Tibial nerve (tissue), 4 donors: ENCODE data around the gene ELAC2. TPM values are rescaled to one million over a fixed set of nuclear protein-coding genes. Genes with fewer than 3 reads are reported as not detected.

Source experiments
- DNase-seq, 2 donors: peaks; one replicate each; pipeline ENCODE4 v3.0.0-alpha.2; 2019; ENCODE audit warnings: low spot score in 2 of 2
- H3K27ac ChIP-seq, 4 donors: fragments of 200-600 bp; sonication (generic) in 3 of 4; one replicate each; pipeline ENCODE4 v1.5.1; 2017 to 2019; ENCODE audit warnings: mild to moderate bottlenecking in 1 of 4
- H3K27me3 ChIP-seq, 2 donors: fragments of 200-600 bp; sonication (generic) in 1 of 2; one replicate each; pipeline versions ENCODE4 v1.5.1 to v1.6.0; 2017 to 2019
- H3K36me3 ChIP-seq, 3 donors: fragments of 200-600 bp; sonication (generic); one replicate each; pipeline ENCODE4 v1.5.1; 2018 to 2019
- H3K4me1 ChIP-seq, 4 donors: fragments of 200-600 bp; sonication (generic) in 3 of 4; one replicate each; pipeline ENCODE4 v1.5.1; 2017 to 2019
- H3K4me3 ChIP-seq, 4 donors: fragments of 200-600 bp; sonication (generic) in 3 of 4; one replicate each; pipeline ENCODE4 v1.5.1; 2017 to 2019; ENCODE audit warnings: mild to moderate bottlenecking in 1 of 4, moderate library complexity in 1 of 4
- H3K9me3 ChIP-seq, 4 donors: fragments of 200-600 bp; sonication (generic) in 3 of 4; one replicate each; pipeline ENCODE4 v1.5.1; 2017 to 2019
- CTCF ChIP-seq, 5 experiments: fragments of 200-600 bp in 3 of 5; fragments of 450-650 bp in 2 of 5; sonication (generic) in 3 of 5; IDR thresholded peaks; one replicate each; pipeline ENCODE4 v1.5.1; 2016 to 2019; ENCODE audit warnings: antibody characterized with exemption in 5 of 5, mild to moderate bottlenecking in 3 of 5, moderate library complexity in 2 of 5
- EP300 ChIP-seq, 2 donors: sonication (generic); formaldehyde crosslinking; IDR thresholded peaks; one replicate each; pipeline ENCODE4 v1.6.1; 2017; ENCODE audit warnings: antibody characterized with exemption in 2 of 2, mild to moderate bottlenecking in 1 of 2
- POLR2A ChIP-seq, 2 donors: fragments of 450-650 bp; IDR thresholded peaks; one replicate each; pipeline ENCODE4 v1.6.1; 2017; ENCODE audit warnings: antibody characterized with exemption in 2 of 2, mild to moderate bottlenecking in 2 of 2, moderate library complexity in 2 of 2
- WGBS, 2 donors: methylation state at CpG; one replicate each; pipeline ENCODE4 v1.1.5; 2018; 5-methylcytosine and 5-hydroxymethylcytosine counted together
- total RNA-seq, 4 donors: library from RNA; depleted of rRNA; stranded (reverse); fragments of >200 nt; gene quantifications; one replicate each; pipeline ENCODE4 v1.1.0, GENCODE V29; 2016

Gene ELAC2
- total RNA-seq, 4 donors from 2014 or later: 48.5 to 86.7 (median 67.4) TPM

DNA sequence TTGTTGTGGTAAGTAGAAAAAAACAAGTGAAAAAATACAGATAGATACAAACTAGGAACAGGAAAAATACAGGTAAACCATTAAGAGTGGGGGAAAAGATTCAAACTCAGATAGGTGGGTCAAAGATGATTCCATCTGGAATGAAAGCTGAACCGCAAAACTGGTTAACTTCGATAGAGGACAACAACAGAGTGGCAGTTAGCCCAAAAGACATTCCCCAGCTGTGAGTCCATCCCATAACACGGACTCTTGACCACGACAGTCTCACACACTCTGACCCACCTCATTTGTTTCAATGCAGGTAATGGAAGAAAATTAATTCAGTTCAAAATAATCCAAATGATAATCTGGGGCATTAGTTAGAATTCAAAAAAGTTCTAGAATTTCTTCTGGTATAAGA is 13.5 kb downstream of the ELAC2 start:
- Histone ChIP-seq H3K27ac (no peak overlapping the region), H3K36me3 (peaks cover 0 to 98% (median 53%) of the 10 kb centered on the region in 3 donors), H3K9me3 (no peaks in the 10 kb centered on the region), H3K27me3 (no peaks in the 10 kb centered on the region), H3K4me1 (peaks cover 0 to 7% (median 0%) of the 10 kb centered on the region in 4 donors), H3K4me3 (no peak overlapping the region)
- WGBS, 2 donors: 78 to 85% methylated on average over 4 of the region's 4 CpGs
- TF ChIP-seq POLR2A (IDR thresholded peaks at IDR 0.05) (no peak), CTCF (IDR thresholded peaks at IDR 0.05) (no peak), EP300 (IDR thresholded peaks at IDR 0.05) (no peak)
- no peak for DNase-seq

DNA sequence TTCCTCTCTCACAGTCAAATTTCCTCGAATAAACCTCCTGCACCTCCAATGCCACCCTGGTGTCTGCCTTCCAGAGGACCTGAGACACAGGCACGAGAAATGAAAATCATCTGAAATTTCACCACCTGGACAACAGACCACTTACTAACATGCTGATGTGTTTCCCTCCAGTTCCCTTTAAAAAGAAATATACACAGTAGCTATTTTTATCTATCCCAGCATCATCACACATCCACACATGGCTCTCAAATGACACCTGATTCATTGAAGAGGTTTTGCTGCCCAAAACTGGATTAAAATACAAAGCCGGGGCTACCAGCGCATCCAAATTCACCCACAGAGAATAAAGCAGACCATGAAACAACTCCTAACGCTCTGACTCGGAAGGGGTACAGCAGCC is 13.9 kb downstream of the ELAC2 start:
- no peak for DNase-seq
- Histone ChIP-seq H3K4me3 (no peak overlapping the region), H3K4me1 (peaks cover 0 to 7% (median 0%) of the 10 kb centered on the region in 4 donors), H3K9me3 (no peaks in the 10 kb centered on the region), H3K27ac (no peak overlapping the region), H3K36me3 (peaks cover 0 to 99% (median 58%) of the 10 kb centered on the region in 3 donors), H3K27me3 (no peaks in the 10 kb centered on the region)
- WGBS, 2 donors: 90% methylated on average over 6 of the region's 6 CpGs
- no peak for TF ChIP-seq EP300 (IDR thresholded peaks at IDR 0.05)
- TF ChIP-seq POLR2A (IDR thresholded peaks at IDR 0.05): no peak
- TF ChIP-seq CTCF (IDR thresholded peaks at IDR 0.05): no peak

DNA sequence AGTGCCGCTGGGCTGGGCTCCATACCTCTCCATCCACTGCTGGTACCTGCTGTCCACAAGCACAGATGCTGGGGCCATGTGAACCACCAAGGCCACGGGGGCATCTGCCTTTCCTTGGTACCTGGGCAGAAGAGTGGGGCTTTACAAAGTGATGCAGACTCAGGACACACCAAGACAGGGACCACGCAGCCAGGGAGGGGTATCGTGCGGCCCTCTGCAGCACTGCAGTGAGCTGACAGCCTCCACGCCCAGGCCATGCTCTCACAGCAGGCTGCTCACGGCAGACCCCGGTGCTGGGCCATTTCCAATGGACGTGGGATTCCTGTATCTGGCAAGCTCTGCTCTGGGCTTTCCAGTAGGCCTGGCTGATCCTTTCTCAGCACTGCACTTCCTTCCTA is 14.4 kb downstream of the ELAC2 start:
- peaks cover 0 to 7% (median 0%) of the 10 kb centered on the region in 4 donors for H3K4me1 ChIP-seq
- no peak overlapping the region for H3K27ac ChIP-seq
- 70 to 72% methylated on average over 9 of the region's 9 CpGs for WGBS, 2 donors
- H3K4me3 ChIP-seq: no peak overlapping the region
- TF ChIP-seq CTCF (IDR thresholded peaks at IDR 0.05) (peak in 3 of 5 experiments; percentile 6 to 12 (median 10)), EP300 (IDR thresholded peaks at IDR 0.05) (no peak), POLR2A (IDR thresholded peaks at IDR 0.05) (no peak)
- no peak for DNase-seq
- no peaks in the 10 kb centered on the region for H3K27me3 ChIP-seq
- H3K9me3 ChIP-seq: no peaks in the 10 kb centered on the region
- H3K36me3 ChIP-seq: peaks cover 0 to 99% (median 57%) of the 10 kb centered on the region in 3 donors

GRCh38 chr17:13002761-13003453 is 14.9 kb downstream of the ELAC2 start:
- Histone ChIP-seq H3K4me3 (no peak overlapping the region), H3K9me3 (no peaks in the 10 kb centered on the region), H3K27me3 (no peaks in the 10 kb centered on the region), H3K27ac (no peak overlapping the region), H3K4me1 (peaks cover 0 to 7% (median 0%) of the 10 kb centered on the region in 4 donors), H3K36me3 (peaks cover 0 to 99% (median 52%) of the 10 kb centered on the region in 3 donors)
- peak; percentile 84 to 97 for DNase-seq
- 44% methylated on average over 15 of the region's 15 CpGs for WGBS, 2 donors
- TF ChIP-seq POLR2A (IDR thresholded peaks at IDR 0.05): no peak
- TF ChIP-seq CTCF (IDR thresholded peaks at IDR 0.05): peak; percentile 73 to 84 (median 80)
- no peak for TF ChIP-seq EP300 (IDR thresholded peaks at IDR 0.05)

DNA sequence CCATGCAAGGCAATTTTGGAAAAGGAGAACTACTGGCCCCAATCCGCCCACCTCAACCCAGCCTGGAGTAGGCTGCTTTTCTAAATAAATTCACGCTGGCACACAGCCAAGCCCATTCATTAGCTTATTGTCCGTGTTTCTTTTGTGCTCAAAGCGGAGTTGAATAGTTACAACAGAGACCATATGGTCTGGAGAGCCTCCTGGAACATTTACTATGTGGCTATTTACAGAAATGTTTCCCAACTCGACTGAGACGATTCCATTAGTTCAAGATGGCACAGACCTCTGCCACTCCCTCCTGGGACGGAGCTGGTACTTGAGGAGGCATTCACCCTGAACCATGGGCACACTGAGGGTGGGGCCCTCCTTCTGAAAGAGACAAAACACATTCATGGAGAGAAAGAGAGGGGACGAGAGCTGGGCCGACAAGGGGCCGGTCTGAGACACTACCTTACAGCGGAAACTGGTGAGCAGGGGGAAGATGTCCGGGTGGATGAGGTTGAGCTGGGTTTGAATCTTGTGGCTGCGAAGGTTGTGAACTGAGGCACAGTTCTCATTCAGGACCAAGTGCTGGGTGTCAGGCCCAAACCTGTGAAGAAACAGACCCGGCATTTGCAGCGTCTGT is 15.7 kb downstream of the ELAC2 start:
- peaks cover 0 to 99% (median 59%) of the 10 kb centered on the region in 3 donors for H3K36me3 ChIP-seq
- no peak overlapping the region for H3K27ac ChIP-seq
- TF ChIP-seq EP300 (IDR thresholded peaks at IDR 0.05) (no peak), POLR2A (IDR thresholded peaks at IDR 0.05) (no peak), CTCF (IDR thresholded peaks at IDR 0.05) (no peak)
- no peak overlapping the region for H3K4me3 ChIP-seq
- H3K4me1 ChIP-seq: peaks cover 0 to 7% (median 0%) of the 10 kb centered on the region in 4 donors
- H3K9me3 ChIP-seq: no peaks in the 10 kb centered on the region
- DNase-seq: no peak
- 54 to 59% methylated on average over 15 of the region's 15 CpGs for WGBS, 2 donors
- H3K27me3 ChIP-seq: no peaks in the 10 kb centered on the region
